ENCODE measurements around the gene PDCD2L. TPM values are rescaled to one million over a fixed set of nuclear protein-coding genes. Genes with fewer than 3 reads are reported as not detected.
"Not testable (repeated sequence)": the region's sequence is repeated elsewhere in the genome, so short reads cannot be mapped to it uniquely, and the experiment has no call there.

The PDCD2L gene
- total RNA-seq, 1 donor: 4.6 TPM

- Histone ChIP-seq H3K4me3 (ENCODE audit: low read length) (no peak overlapping the region), H3K27me3 (ENCODE audit: insufficient read depth, low read length) (no peaks in the 10 kb centered on the region), H3K9me3 (ENCODE audit: low read depth, low read length) (no peaks in the 10 kb centered on the region), H3K4me1 (ENCODE audit: insufficient read depth, low read length) (no peaks in the 10 kb centered on the region)
Measured at GRCh38 chr19:34459614-34460013, 55.4 kb downstream of the PDCD2L start.

GRCh38 chr19:34461375-34462100 is 57.3 kb downstream of the PDCD2L start:
- Histone ChIP-seq H3K27me3 (ENCODE audit: insufficient read depth, low read length) (no peaks in the 10 kb centered on the region), H3K4me1 (ENCODE audit: insufficient read depth, low read length) (no peaks in the 10 kb centered on the region), H3K9me3 (ENCODE audit: low read depth, low read length) (no peaks in the 10 kb centered on the region), H3K4me3 (ENCODE audit: low read length) (no peak overlapping the region)

GRCh38 chr19:34464785-34465184 is 60.6 kb downstream of the PDCD2L start:
- H3K4me1 ChIP-seq (ENCODE audit: insufficient read depth, low read length); H3K4me3 ChIP-seq (ENCODE audit: low read length); H3K27me3 ChIP-seq (ENCODE audit: insufficient read depth, low read length); H3K9me3 ChIP-seq (ENCODE audit: low read depth, low read length): not testable (repeated sequence)

GRCh38 chr19:34468409-34468808 is 64.2 kb downstream of the PDCD2L start:
- Histone ChIP-seq H3K4me1 (ENCODE audit: insufficient read depth, low read length) (no peaks in the 10 kb centered on the region), H3K9me3 (ENCODE audit: low read depth, low read length) (no peaks in the 10 kb centered on the region), H3K27me3 (ENCODE audit: insufficient read depth, low read length) (no peaks in the 10 kb centered on the region), H3K4me3 (ENCODE audit: low read length) (no peak overlapping the region)

- H3K4me1 ChIP-seq (ENCODE audit: insufficient read depth, low read length); H3K4me3 ChIP-seq (ENCODE audit: low read length); H3K27me3 ChIP-seq (ENCODE audit: insufficient read depth, low read length); H3K9me3 ChIP-seq (ENCODE audit: low read depth, low read length): not testable (repeated sequence)
Measured at GRCh38 chr19:34469026-34469425, 64.8 kb downstream of the PDCD2L start.

GRCh38 chr19:34471906-34472700 is 67.9 kb downstream of the PDCD2L start:
- Histone ChIP-seq H3K4me3 (ENCODE audit: low read length) (no peak overlapping the region), H3K4me1 (ENCODE audit: insufficient read depth, low read length) (peaks cover 26% of the 10 kb centered on the region), H3K9me3 (ENCODE audit: low read depth, low read length) (no peaks in the 10 kb centered on the region), H3K27me3 (ENCODE audit: insufficient read depth, low read length) (no peaks in the 10 kb centered on the region)

- peaks cover 26% of the 10 kb centered on the region for H3K4me1 ChIP-seq (ENCODE audit: insufficient read depth, low read length)
- peaks cover 2% of the 10 kb centered on the region for H3K27me3 ChIP-seq (ENCODE audit: insufficient read depth, low read length)
- no peaks in the 10 kb centered on the region for H3K9me3 ChIP-seq (ENCODE audit: low read depth, low read length)
- H3K4me3 ChIP-seq (ENCODE audit: low read length): no peak overlapping the region
Measured at GRCh38 chr19:34474233-34474989, 70.2 kb downstream of the PDCD2L start.

- H3K27me3 ChIP-seq (ENCODE audit: insufficient read depth, low read length): peaks cover 10% of the 10 kb centered on the region
- no peaks in the 10 kb centered on the region for H3K9me3 ChIP-seq (ENCODE audit: low read depth, low read length)
- no peak overlapping the region for H3K4me3 ChIP-seq (ENCODE audit: low read length)
- H3K4me1 ChIP-seq (ENCODE audit: insufficient read depth, low read length): peaks cover 26% of the 10 kb centered on the region
Measured at GRCh38 chr19:34475026-34475974, 71.1 kb downstream of the PDCD2L start.

Other genes starting within 250 kb of the PDCD2L start
- 191 TPM for gene LSM14A, start 231.9 kb upstream of the PDCD2L start, total RNA-seq
- gene GARRE1, start 149.8 kb upstream of the PDCD2L start, total RNA-seq: 27.3 TPM
- 81.3 TPM for gene GPI, start 39.2 kb upstream of the PDCD2L start, total RNA-seq
- gene UBA2, start 24.0 kb downstream of the PDCD2L start, total RNA-seq: 104 TPM
- gene WTIP, start 77.4 kb downstream of the PDCD2L start, total RNA-seq: 0.31 TPM

Measured in mononuclear cell (primary cell).